Islet of Langerhans (tissue), 1 donor: Measurements from ENCODE around the gene KLHL28.

Experiments
- FAIRE-seq: peaks from one replicate; lab custom pipeline; 2011; peaks lifted over from hg19 to GRCh38; lab: Jason Lieb, UNC

Gene KLHL28

GRCh38 chr14:44961554-44962333, at the start of gene KLHL28, which contains the start of gene TOGARAM1:
Gene KLHL28, minus strand, starts transcription at chr14:44961947. Its CDS starts 16,019 bp downstream, at chr14:44945928.
Gene TOGARAM1, plus strand, starts transcription at chr14:44962190. Its CDS starts 232 bp downstream, at chr14:44962422.
- peak; percentile 99 for FAIRE-seq

GRCh38 chr14:45003924-45004323, 42.2 kb upstream of the KLHL28 start:
- no peak for FAIRE-seq

- peak; percentile 64 for FAIRE-seq
Observed at GRCh38 chr14:44995770-44996294, 34.1 kb upstream of the KLHL28 start.

GRCh38 chr14:44995196-44995595, 33.4 kb upstream of the KLHL28 start:
- FAIRE-seq = no peak

- no peak for FAIRE-seq
Observed at GRCh38 chr14:44990533-44990932, 28.8 kb upstream of the KLHL28 start.

- no peak for FAIRE-seq
Observed at GRCh38 chr14:44989497-44990440, 28.0 kb upstream of the KLHL28 start.

- FAIRE-seq = no peak
Observed at GRCh38 chr14:44988694-44989093, 26.9 kb upstream of the KLHL28 start.

GRCh38 chr14:44982594-44982993, 20.8 kb upstream of the KLHL28 start:
- FAIRE-seq = no peak

GRCh38 chr14:44981198-44981597, 19.5 kb upstream of the KLHL28 start:
- peak; percentile 17 for FAIRE-seq

- peak; percentile 88 for FAIRE-seq
Observed at GRCh38 chr14:44979740-44980356, 18.1 kb upstream of the KLHL28 start.

- no peak for FAIRE-seq
Observed at GRCh38 chr14:44979273-44979672, 17.5 kb upstream of the KLHL28 start.

GRCh38 chr14:44971459-44971858, 9.7 kb upstream of the KLHL28 start:
- no peak for FAIRE-seq

GRCh38 chr14:44970907-44971306, 9.2 kb upstream of the KLHL28 start:
- FAIRE-seq = peak; percentile 58

- FAIRE-seq = no peak
Observed at GRCh38 chr14:44968714-44969113, 7.0 kb upstream of the KLHL28 start.

- no peak for FAIRE-seq
Observed at GRCh38 chr14:44966601-44967336, 5.0 kb upstream of the KLHL28 start.

- FAIRE-seq = no peak
Observed at GRCh38 chr14:44963775-44964380, 2.1 kb upstream of the KLHL28 start.

GRCh38 chr14:44963044-44963528, 1.3 kb upstream of the KLHL28 start:
- no peak for FAIRE-seq

GRCh38 chr14:44962334-44963043, 742 bp upstream of the KLHL28 start:
- no peak for FAIRE-seq

- FAIRE-seq = no peak
Observed at GRCh38 chr14:44961151-44961553, 595 bp downstream of the KLHL28 start.

- FAIRE-seq = no peak
Observed at GRCh38 chr14:44960646-44961045, 1.1 kb downstream of the KLHL28 start.
